ENCODE results near the gene REPIN1.

REPIN1 gene

DNA sequence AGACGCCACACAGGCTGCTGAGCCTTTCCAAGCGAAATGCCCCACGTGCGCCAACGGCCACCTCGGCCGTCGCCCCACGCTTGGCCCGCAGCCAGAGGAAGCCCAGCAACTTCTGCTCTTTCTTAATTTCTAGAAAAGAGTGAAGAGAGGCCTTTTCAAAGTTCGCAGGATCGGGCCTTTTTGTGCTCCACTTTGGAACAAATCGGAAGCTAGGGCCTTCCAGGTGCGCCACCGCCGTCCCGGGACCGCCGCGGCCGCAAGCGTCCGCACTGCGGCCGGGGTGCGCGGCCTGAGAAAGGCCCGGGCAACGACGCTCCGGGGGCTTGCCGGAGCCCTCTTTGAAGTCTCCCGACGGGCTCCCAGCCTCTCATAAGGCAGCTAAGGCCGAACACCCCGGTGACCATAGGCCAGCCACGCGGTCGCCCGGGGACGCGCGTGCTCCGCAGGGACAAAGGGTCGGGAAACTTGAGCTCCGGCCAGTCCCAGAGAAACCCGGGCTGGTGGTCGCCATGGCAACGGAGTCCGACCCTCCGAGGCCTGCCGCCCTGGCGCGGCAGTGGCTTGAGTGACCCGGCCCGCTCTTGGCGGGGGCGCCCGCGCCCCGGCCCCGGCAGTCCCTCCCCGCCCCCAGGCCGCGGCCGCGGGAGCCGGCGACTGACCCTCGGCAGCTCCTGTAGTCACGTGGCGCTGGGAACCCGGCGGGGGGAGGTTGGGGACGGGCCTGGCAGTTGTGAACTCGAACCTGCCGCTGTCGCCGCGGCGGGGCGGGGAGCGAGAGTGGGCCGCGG is at the start of gene REPIN1:
Gene REPIN1, plus strand, starts transcription at position 727 of the 788 bp plus-strand sequence. CDS start 890 bp downstream, outside the sequence.
- peak; percentile 80 for DNase-seq

GRCh38 chr7:150321788-150322113 is 46.9 kb upstream of the REPIN1 start:
- no peak for DNase-seq

DNA sequence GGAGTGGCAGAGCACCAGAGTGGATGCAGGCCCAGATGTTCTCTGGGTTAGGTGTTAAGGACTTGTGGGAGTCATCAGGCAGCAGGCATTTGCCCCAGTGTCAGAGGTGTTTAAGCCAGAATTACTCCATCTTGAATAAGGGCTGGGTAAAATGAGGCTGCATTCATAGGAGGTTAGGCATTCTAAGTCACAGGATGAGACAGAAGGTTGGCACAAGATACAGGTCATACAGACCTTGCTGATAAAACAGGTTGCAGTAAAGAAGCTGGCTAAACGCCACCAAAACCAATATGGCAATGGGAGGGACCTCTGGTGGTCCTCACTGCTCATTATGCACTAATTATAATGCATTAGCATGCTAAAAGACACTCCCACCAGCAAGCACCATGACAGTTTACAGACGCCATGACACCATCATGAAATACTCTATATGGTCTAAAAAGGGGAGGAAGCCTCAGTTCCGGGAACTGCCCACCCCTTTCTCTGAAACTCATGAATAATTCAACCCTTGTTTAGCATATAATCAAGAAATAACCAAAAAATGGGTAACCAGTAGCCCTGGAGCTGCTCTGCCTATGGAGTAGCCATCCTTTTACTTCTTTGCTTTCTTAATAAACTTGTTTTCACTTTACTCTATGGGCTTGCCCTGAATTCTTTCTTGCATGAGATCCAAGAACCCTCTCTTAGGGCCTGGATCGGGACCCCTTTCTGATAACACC is 46.3 kb upstream of the REPIN1 start:
- DNase-seq, result peak; percentile 24

GRCh38 chr7:150322833-150323681 is 45.6 kb upstream of the REPIN1 start, which contains the start of the genes ACTR3C and LRRC61:
TSS of gene ACTR3C (minus strand) at chr7:150323545. CDS start at chr7:150295296, 28,249 bp downstream.
TSS of gene LRRC61 (plus strand) at chr7:150323355. CDS start at chr7:150336862, 13,507 bp downstream.
- peak; percentile 10 for DNase-seq

GRCh38 chr7:150323682-150324372 is 44.8 kb upstream of the REPIN1 start:
- no peak for DNase-seq

GRCh38 chr7:150324373-150324961 is 44.2 kb upstream of the REPIN1 start:
- peak; percentile 17 for DNase-seq

DNA sequence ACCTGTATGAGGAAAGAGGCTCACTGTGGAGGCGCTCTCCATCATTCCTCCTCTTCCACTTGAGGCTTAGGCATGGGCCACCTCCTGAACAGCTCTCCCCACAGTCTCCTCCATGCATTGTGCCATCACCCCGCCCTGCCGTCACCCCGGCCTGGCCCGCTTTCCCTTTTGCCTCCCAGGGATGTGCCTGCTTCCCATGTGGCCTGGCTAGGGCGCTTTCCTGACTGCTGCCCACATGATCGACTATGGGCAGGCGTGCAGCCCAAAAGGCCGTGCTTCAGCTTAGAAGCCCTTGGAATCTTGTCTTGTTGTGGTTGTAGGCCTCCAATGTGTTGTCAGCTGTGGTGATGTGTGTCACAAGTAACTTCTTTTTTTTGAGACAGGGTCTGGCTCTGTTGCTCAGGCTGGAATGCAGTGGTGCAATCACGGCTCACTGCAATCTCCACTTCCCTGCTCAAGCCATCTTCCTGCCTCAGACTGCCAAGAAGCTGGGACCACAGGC is 43.5 kb upstream of the REPIN1 start:
- peak; percentile 79 for DNase-seq

DNA sequence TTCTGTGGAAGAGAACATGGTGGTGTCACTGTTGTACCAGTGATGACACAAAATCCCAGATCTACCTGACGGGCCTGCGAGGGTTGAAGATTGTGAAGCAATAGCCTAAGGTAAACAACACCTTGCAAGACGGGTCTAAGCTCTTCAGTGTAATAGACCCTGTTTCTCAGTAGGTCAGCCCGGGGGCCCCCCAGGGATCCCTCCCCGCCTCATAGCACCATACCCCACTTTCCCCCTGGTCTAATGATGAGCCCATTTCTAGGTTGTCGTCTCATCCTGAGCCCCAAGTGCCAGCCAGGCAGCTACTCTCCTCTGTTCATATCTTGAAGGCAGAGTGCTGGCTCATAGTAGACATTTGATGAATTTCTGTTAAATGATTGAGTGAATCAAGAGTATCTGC is 42.7 kb upstream of the REPIN1 start:
- no peak for DNase-seq

- no peak for DNase-seq
Observed at GRCh38 chr7:150326657-150327268, 41.9 kb upstream of the REPIN1 start.

GRCh38 chr7:150327308-150327707 is 41.3 kb upstream of the REPIN1 start:
- DNase-seq, result no peak

DNA sequence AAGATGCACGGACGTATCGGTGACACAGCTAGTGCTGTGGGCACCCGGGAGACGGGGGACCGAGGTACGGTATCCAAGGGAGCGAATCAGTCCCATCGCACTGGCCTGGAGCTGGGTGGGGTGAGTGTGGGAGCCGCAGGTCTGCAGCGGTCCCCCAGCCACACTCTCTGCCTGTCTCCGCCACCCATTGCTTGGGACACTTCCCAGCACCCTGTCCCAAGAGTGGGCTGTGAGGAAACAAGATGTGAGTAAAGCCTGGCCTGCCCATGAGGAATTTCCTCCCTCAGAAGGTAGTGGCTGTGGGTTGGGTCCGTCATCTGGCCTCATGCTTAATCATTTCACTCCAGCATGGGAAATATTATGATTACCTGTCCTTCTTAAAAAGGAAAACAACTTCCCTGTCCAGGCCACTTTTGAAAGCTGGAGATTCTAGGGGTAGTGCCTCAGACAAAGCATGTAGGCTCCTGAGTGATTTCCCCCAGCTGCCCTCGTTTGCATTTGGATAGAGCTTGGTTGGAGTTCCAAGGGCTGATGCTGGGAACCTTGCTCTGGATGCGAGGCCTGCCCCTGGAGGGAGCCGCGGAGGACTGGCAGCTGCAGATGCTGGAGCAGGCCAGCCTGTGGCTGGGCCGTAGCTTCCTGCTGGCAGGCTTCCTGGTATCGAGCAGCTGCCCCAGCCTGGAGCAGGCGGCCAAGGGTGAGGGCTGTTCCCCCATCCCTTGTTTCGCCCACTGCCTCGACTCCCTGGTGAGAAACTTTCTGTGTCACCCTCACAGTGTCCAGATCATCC is 39.1 kb upstream of the REPIN1 start:
- no peak for DNase-seq

DNA sequence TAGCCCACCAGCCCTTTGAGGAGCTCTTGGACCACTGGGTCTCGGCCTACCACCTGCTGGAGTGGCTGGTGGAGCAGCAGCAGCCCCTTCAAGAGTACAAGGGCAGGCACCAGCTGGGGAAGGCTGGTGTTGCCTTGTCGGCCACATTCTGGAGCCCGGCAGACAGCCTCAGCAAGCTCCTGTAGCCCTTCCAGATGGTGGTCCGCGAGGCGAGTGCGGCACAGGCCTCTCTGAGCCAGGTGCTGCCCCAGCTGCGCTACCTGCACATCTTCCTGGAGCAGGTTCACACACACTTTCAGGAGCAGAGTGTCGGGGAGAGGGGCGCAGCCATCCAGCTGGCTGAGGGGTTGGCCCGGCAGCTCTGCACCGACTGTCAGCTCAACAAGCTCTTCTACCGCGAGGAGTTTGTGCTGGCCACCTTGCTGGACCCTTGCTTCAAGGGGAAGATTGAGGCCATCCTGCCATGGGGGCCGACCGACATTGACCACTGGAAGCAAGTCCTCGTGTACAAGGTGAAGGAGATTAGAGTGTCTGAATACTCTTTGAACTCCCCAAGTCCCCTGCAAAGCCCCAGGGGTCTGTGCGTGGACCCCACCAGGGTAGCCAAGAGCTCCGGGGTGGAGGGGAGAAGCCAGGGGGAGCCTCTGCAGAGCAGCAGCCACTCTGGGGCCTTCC is 38.3 kb upstream of the REPIN1 start:
- DNase-seq, result no peak

DNA sequence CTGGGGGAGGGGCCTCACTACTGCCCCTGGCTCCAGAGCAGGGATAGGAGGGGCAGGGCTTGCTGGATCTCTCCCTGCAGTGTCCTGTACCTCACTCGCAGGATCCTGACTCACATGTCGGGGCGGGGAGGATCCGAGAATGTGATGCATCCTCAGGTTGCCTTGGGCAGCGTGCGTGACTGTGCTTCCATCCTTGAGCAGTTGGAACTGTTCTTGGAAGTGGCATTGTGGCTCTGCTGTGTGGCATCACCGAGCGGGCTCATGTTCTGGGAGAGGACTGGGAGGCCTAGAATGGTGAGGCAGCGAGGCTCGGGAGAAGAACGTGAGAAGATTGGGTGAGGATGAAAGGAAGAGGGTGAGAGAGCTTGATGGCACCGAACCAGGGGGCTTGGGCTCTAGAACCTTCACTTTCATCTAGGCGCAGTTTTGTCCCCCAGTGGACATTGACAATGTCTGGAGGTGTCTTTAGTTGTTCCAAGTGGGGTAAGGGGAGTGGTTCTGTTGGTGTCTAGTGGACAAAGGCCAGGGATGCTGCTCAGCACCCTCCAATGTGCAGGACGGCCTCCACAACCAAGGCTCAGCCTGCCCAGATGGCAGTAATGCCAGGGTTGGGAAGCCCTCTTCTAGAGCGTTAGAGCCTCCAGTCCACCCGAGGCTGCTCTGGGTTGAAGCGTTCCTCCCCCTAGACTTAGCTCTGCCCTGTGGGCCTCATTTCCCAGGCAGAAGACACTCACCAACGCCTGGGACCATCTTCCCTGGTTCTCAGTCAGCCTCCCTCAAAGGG is 35.6 kb upstream of the REPIN1 start:
- no peak for DNase-seq

DNA sequence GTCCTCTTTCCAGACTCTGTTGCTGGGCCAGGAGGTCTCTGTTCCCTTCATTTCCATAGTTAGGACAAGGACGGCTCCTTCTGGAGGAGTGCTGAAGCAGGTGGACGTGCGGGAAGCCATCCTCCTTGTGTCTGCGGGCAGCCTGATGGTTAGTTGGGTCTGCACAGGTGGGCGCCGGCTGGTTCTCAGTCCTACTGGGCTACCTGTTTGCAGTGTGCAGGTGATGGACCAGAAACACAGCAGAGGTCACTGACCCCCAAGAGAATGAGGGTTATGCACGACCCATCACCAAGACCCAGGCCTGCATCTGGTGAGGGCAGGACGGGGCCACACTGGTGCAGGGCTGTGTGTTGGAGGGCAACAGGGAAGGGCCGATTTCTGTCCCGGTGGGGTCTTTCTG is 35.0 kb upstream of the REPIN1 start:
- DNase-seq, result no peak

DNA sequence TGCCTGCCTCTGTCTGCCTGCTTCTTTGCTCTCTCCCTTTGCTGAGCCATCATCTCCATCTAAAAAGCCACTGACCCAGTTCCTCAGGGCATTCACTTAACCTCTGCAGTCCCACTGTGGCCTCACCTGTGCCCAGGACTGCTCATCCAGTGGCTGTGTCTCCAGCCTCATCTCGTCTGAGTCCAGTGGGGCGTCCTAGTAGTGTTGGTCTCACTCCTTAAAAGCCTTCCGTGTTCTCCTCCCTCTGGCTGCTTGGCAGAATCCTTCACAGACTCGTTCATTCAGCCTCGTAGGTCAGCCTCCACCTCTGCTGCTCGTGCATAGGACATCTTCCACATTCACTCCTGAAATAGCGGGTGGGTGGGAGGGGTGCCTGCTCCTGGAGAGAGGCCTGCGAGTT is 34.5 kb upstream of the REPIN1 start:
- no peak for DNase-seq

GRCh38 chr7:150335108-150335773 is 33.4 kb upstream of the REPIN1 start:
- DNase-seq, result no peak

DNA sequence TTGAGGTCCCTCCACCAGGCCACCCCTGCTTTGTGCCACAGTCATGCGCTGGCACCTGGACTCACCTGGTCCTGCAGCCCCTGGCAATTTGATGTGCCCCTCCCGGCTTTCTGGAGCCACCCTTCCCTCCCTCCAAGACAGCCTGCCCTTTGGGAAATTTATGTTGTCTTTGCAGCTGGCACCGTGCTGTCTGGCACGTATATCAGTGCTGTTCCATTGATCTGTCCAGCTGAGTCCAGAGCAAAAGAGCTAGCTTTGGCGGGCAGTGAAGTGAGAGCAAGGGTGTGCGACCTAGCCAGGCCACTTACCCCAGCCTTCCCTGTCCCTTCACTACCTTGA is 32.9 kb upstream of the REPIN1 start:
- no peak for DNase-seq

- DNase-seq, result no peak
Observed at GRCh38 chr7:150336746-150337145, 31.9 kb upstream of the REPIN1 start.

- DNase-seq, result no peak
Observed at GRCh38 chr7:150337179-150337578, 31.4 kb upstream of the REPIN1 start.

Measured in inflammatory macrophage treated with lipopolysaccharide for 4 hours (primary cell).